HPDE6-E6E7 (cell line): ENCODE results near the gene TSPAN14.

Experiments used
- DNase-seq: peaks from one replicate; pipeline ENCODE4 v3.0.0; 2011; ENCODE audit warnings: missing footprints; ENCODE audit errors: extremely low spot score

TSPAN14 gene

GRCh38 chr10:80487421-80487785 is 33.3 kb downstream of the TSPAN14 start:
- DNase-seq: no peak

GRCh38 chr10:80487791-80488538 is 33.9 kb downstream of the TSPAN14 start:
- DNase-seq: no peak

GRCh38 chr10:80488539-80489066 is 34.5 kb downstream of the TSPAN14 start:
- no peak for DNase-seq

- DNase-seq: no peak
Measured at GRCh38 chr10:80489371-80490112, 35.4 kb downstream of the TSPAN14 start.

GRCh38 chr10:80491251-80492102 is 37.4 kb downstream of the TSPAN14 start:
- DNase-seq: no peak

GRCh38 chr10:80492848-80493521 is 38.9 kb downstream of the TSPAN14 start:
- no peak for DNase-seq

- DNase-seq: no peak
Measured at GRCh38 chr10:80493522-80494051, 39.5 kb downstream of the TSPAN14 start.

- DNase-seq: no peak
Measured at GRCh38 chr10:80496555-80497172, 42.6 kb downstream of the TSPAN14 start.

- DNase-seq: no peak
Measured at GRCh38 chr10:80497187-80498077, 43.3 kb downstream of the TSPAN14 start.

- no peak for DNase-seq
Measured at GRCh38 chr10:80498078-80498832, 44.1 kb downstream of the TSPAN14 start.

GRCh38 chr10:80498833-80499741 is 45.0 kb downstream of the TSPAN14 start:
- DNase-seq: peak; percentile 85

- no peak for DNase-seq
Measured at GRCh38 chr10:80500572-80501380, 46.7 kb downstream of the TSPAN14 start.

GRCh38 chr10:80501381-80501912 is 47.3 kb downstream of the TSPAN14 start:
- no peak for DNase-seq

GRCh38 chr10:80501913-80502521 is 47.9 kb downstream of the TSPAN14 start:
- no peak for DNase-seq

- DNase-seq: no peak
Measured at GRCh38 chr10:80502621-80503583, 48.8 kb downstream of the TSPAN14 start.
